Stomach smooth muscle (tissue), 2 donors: ENCODE data around the gene RHO.
A peak's percentile ranks its signal among the peaks of the same experiment; 100 is the strongest.

Experiments used
- H3K27ac ChIP-seq: one replicate; pipeline ENCODE4 v1.7.0; 2013; ENCODE audit warnings: mild to moderate bottlenecking, low read length, inconsistent platforms
- H3K27me3 ChIP-seq, 2 donors: one replicate each; pipeline ENCODE4 v1.7.0; 2013; ENCODE audit warnings: low read length in 2 of 2; ENCODE audit not compliant: insufficient read depth in 2 of 2, control insufficient read depth in 1 of 2
- H3K36me3 ChIP-seq, 2 donors: one replicate each; pipeline ENCODE4 v1.7.0; 2013; ENCODE audit warnings: low read length in 2 of 2; ENCODE audit not compliant: control insufficient read depth in 2 of 2, insufficient read depth in 2 of 2
- H3K4me1 ChIP-seq: one replicate; pipeline ENCODE4 v1.7.0; 2013; ENCODE audit warnings: low read length; ENCODE audit not compliant: control insufficient read depth, insufficient read depth
- H3K4me3 ChIP-seq, 2 donors: one replicate each; pipeline ENCODE4 v1.7.0; 2013; ENCODE audit warnings: low read length in 2 of 2
- H3K9ac ChIP-seq, 2 donors: one replicate each; pipeline ENCODE4 v1.7.0; 2013; ENCODE audit warnings: low read length in 2 of 2, mild to moderate bottlenecking in 1 of 2
- H3K9me3 ChIP-seq, 2 donors: one replicate each; pipeline ENCODE4 v1.7.0; 2013; ENCODE audit warnings: low read length in 2 of 2; ENCODE audit not compliant: control insufficient read depth in 2 of 2
- donor health status: healthy.
- donor health status: Pancreatic carcinoma.

The RHO gene

DNA sequence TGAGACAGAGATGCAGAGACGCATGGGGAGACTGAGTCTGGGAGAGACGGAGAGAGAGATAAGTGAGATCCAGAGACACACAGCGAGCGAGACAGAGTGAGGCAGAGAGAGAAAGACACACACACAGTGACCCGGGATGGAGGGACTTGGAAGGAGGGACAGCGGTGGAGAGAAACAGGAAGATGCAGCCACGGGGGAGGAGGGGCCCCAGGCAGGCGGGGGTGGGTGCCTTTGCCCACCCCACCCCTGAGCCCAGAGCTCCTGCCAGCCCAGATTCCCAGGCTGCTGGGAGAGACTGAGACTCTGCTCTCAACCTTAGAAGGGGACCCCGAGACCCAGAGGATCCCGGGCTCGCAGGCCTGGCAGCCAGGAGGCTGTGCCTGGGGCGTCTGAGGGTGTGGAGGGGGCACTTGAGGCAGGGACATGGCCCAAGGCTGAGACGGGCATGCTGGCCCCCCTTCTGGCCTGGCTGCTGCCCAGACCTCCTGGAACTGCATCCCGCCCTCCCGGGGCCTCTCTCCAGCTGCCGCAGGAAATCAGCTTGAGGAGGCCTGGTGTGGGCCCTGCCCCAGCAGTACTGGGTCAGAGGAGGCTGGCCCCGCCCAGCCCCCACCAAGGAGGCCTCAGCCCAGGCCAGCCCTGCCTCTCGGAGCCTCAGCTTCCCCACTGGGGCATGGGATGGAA, 32.6 kb downstream of the RHO start:
- H3K36me3 ChIP-seq = peaks cover 0 to 9% of the 10 kb centered on the region in 2 donors
- peak overlapping the region; percentile 48 to 62 for H3K9ac ChIP-seq
- no peaks in the 10 kb centered on the region for H3K27me3 ChIP-seq
- no peaks in the 10 kb centered on the region for H3K9me3 ChIP-seq
- peak overlapping the region; percentile 66 for H3K27ac ChIP-seq
- H3K4me1 ChIP-seq = peaks cover 63% of the 10 kb centered on the region
- peak overlapping the region; percentile 35 to 61 for H3K4me3 ChIP-seq

DNA sequence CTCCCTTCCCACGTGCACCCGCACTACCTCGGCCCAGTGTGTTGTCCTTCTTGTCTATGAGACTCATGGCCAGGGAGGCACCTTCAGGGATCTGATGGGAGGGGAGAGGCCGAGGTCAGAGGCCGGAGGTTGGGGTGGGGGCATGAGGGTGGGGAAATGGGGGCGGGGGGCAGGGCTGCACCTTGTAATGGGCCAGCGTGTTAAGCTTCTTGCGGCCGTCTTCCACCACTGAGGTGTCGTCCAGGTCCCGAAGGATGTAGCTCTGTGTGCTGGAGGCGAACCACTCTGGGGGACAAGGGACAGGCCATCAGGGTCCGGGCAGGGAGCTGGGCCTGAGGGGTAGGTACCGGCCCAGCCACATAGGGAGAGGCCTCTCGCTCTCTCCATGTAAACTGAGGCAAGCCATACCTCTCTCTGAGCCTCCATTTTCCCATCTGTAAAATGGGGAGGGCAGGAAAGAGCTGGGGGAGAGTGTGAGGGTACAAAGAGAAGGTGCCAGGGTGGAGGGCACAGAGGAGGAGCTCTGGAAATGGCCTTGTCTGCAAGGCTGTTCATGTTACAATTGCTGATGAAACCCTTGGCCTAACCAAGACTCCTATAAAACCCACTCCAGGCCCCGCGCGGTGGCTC, 33.3 kb downstream of the RHO start:
- no peak overlapping the region for H3K4me3 ChIP-seq
- peaks cover 65% of the 10 kb centered on the region for H3K4me1 ChIP-seq
- H3K27me3 ChIP-seq = no peaks in the 10 kb centered on the region
- H3K36me3 ChIP-seq = peaks cover 0 to 9% of the 10 kb centered on the region in 2 donors
- peak overlapping the region in 1 of 2 donors; percentile 36 for H3K9ac ChIP-seq
- H3K27ac ChIP-seq = no peak overlapping the region
- H3K9me3 ChIP-seq = no peaks in the 10 kb centered on the region

GRCh38 chr3:129562803-129563202, 34.4 kb downstream of the RHO start:
- Histone ChIP-seq H3K27me3 (no peaks in the 10 kb centered on the region), H3K9me3 (no peaks in the 10 kb centered on the region), H3K27ac (no peak overlapping the region), H3K9ac (no peak overlapping the region), H3K36me3 (peaks cover 0 to 7% of the 10 kb centered on the region in 2 donors), H3K4me1 (peaks cover 66% of the 10 kb centered on the region), H3K4me3 (no peak overlapping the region)

DNA sequence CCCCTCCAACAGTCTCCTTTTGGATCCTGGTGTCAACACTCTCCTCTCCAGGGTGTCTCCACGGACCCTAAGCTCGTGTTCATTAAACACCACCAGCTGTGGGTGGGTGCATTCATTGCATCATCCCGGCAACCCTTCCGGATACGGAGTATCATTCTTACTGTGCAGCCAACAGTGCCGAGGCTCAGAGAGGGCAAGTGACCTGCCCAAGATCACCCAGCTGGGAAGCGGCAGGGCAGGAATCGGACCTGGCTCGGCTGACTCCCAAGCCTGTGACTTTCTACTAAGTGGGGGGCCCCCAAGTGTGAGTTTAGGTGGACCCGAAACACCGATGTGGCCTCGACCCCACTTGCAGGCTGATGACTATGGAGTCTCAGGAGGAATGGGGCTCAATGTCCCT, 34.9 kb downstream of the RHO start:
- no peaks in the 10 kb centered on the region for H3K27me3 ChIP-seq
- H3K36me3 ChIP-seq = peaks cover 0 to 5% of the 10 kb centered on the region in 2 donors
- H3K4me1 ChIP-seq = peaks cover 63% of the 10 kb centered on the region
- H3K9me3 ChIP-seq = no peaks in the 10 kb centered on the region
- no peak overlapping the region for H3K27ac ChIP-seq
- no peak overlapping the region for H3K4me3 ChIP-seq
- H3K9ac ChIP-seq = no peak overlapping the region

DNA sequence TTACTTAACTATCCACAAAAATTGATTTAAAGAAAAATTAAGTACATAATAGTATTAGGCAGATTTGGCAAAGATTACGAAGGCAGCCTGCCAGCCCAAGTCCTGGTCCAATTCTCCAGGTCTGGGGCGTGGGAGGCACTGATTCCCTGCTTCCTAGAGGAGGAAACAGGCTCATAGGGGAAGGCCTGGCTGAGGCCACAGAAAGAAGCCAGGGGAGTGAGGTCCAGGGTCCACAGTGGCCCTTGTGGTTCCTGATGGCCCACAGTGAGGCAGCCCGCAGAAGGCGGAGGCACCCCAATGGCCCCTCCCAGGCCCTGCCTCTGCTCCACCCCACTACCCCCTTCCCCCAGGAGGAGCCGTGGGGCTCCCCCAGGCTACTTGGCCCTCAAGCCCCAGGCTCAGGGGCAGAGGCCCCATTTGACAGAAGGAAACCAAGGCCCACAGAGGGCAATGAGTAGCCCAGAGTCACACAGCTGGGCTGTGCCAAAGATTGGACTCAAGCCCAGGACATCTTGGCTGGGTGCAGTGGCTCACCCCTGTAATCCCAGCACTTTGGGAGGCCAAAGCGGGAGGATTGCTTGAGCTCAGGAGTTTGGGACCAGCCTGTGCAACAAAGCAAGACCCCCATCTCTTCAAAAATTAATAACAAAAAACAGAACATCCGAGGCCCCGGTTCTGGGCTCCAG, 35.6 kb downstream of the RHO start:
- Histone ChIP-seq H3K4me1 (peaks cover 58% of the 10 kb centered on the region), H3K9ac (no peak overlapping the region), H3K27ac (no peak overlapping the region)

GRCh38 chr3:129564981-129565644, 36.7 kb downstream of the RHO start:
- Histone ChIP-seq H3K9me3 (no peaks in the 10 kb centered on the region), H3K9ac (peak overlapping the region in 1 of 2 donors; percentile 13), H3K4me1 (peaks cover 47% of the 10 kb centered on the region), H3K36me3 (peaks cover 0 to 3% of the 10 kb centered on the region in 2 donors), H3K27ac (no peak overlapping the region), H3K4me3 (no peak overlapping the region), H3K27me3 (no peaks in the 10 kb centered on the region)

More for the DNA sequence above, 35.6 kb downstream of the RHO start:
- no peaks in the 10 kb centered on the region for H3K27me3 ChIP-seq
- H3K36me3 ChIP-seq = peaks cover 0 to 5% of the 10 kb centered on the region in 2 donors
- no peak overlapping the region for H3K4me3 ChIP-seq
- H3K9me3 ChIP-seq = no peaks in the 10 kb centered on the region

- no peaks in the 10 kb centered on the region for H3K27me3 ChIP-seq
- peaks cover 39% of the 10 kb centered on the region for H3K4me1 ChIP-seq
- H3K9ac ChIP-seq = no peak overlapping the region
- H3K36me3 ChIP-seq = peaks cover 0 to 3% of the 10 kb centered on the region in 2 donors
- H3K27ac ChIP-seq = no peak overlapping the region
- no peaks in the 10 kb centered on the region for H3K9me3 ChIP-seq
- H3K4me3 ChIP-seq = no peak overlapping the region
Observed at GRCh38 chr3:129565902-129566301, 37.5 kb downstream of the RHO start.

DNA sequence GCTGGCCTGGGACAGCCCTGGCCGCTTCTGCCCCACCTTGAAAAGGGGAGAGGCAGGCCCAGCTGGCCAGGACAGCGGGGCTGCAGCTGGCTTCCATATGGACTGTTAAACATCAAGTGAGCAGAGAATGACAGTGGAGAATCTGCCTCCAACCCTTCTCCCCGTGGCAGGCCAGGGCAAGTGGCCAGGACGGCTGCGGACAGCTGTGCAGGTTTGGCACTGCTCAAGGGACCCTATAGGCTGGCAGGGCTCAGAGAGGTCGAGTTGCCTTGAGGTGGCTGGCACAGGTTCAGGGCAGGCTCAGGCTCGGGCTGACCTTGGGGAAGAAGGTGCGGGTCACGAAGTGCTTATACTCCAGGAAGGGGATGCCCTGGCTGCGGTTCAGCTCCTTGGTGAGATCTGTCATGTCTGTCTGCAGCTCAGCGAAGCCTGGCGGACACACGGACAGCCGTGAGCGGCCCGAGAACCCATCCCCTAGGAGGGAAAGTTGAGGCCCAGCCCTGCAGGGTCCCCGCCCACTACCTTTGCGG, 38.8 kb downstream of the RHO start:
- H3K4me3 ChIP-seq = no peak overlapping the region
- H3K27me3 ChIP-seq = no peaks in the 10 kb centered on the region
- H3K36me3 ChIP-seq = peaks cover 0 to 4% of the 10 kb centered on the region in 2 donors
- H3K27ac ChIP-seq = no peak overlapping the region
- peaks cover 28% of the 10 kb centered on the region for H3K4me1 ChIP-seq
- no peaks in the 10 kb centered on the region for H3K9me3 ChIP-seq
- H3K9ac ChIP-seq = no peak overlapping the region

GRCh38 chr3:129567939-129568338, 39.5 kb downstream of the RHO start:
- peaks cover 0 to 4% of the 10 kb centered on the region in 2 donors for H3K36me3 ChIP-seq
- H3K27ac ChIP-seq = no peak overlapping the region

GRCh38 chr3:129569856-129570255, 41.4 kb downstream of the RHO start:
- Histone ChIP-seq H3K9ac (no peak overlapping the region), H3K9me3 (no peaks in the 10 kb centered on the region), H3K27ac (no peak overlapping the region), H3K4me3 (no peak overlapping the region), H3K27me3 (no peaks in the 10 kb centered on the region), H3K36me3 (peaks cover 0 to 8% of the 10 kb centered on the region in 2 donors), H3K4me1 (peaks cover 16% of the 10 kb centered on the region)

More at GRCh38 chr3:129567939-129568338, 39.5 kb downstream of the RHO start:
- Histone ChIP-seq H3K4me1 (peaks cover 26% of the 10 kb centered on the region), H3K9me3 (no peaks in the 10 kb centered on the region), H3K4me3 (no peak overlapping the region), H3K27me3 (no peaks in the 10 kb centered on the region), H3K9ac (no peak overlapping the region)
